Endothelial cell of umbilical vein (primary cell): ENCODE results near the gene NHS. TPM values are rescaled to one million over a fixed set of nuclear protein-coding genes. Genes with fewer than 3 reads are reported as not detected.

Experiments used
- BruUV-seq: library from RNA; stranded (reverse); fragments of 400-500 nt; replicated peaks from 2 replicates; lab custom pipeline; 2021; lab: Mats Ljungman, UMichigan
- CTCF ChIA-PET: fragments of 300-600, 350-600 bp; sonication (Branson Sonifier 250); formaldehyde crosslinking; loops from one replicate; lab custom pipeline; 2021; ENCODE audit warnings: antibody characterized with exemption, inconsistent platforms; lab: Charles Lee
- POLR2A ChIA-PET: fragments of 300-600, 350-600 bp; sonication (Branson Sonifier 250); formaldehyde crosslinking; loops from one replicate; lab custom pipeline; 2021; ENCODE audit warnings: antibody characterized with exemption, inconsistent platforms; lab: Charles Lee
- DNase-seq: peaks from one replicate; pipeline ENCODE4 v3.0.0-alpha.2; 2011; ENCODE audit warnings: low read depth, low spot score
- FAIRE-seq: peaks from 2 replicates; lab custom pipeline; 2011; peaks lifted over from hg19 to GRCh38; lab: Jason Lieb, UNC
- H2AFZ ChIP-seq: 2 replicates; pipeline ENCODE4 v1.6.0; 2012; ENCODE audit warnings: low read depth, low read length, control low read depth, inconsistent platforms
- H3K27ac ChIP-seq: 2 replicates; pipeline ENCODE4 v1.5.1; 2011; ENCODE audit warnings: low read depth, mild to moderate bottlenecking, control low read depth, low read length, moderate library complexity; ENCODE audit not compliant: insufficient read depth
- H3K27me3 ChIP-seq, 2 experiments: 2 replicates each; pipeline versions ENCODE4 v1.6.0 to v1.6.1; 2011; ENCODE audit warnings: low read length in 2 of 2, mixed read lengths in 1 of 2; ENCODE audit not compliant: control insufficient read depth in 2 of 2, insufficient read depth in 2 of 2
- H3K36me3 ChIP-seq, 2 experiments: 2 replicates in 1 of 2; 3 replicates in 1 of 2; pipeline ENCODE4 v1.5.1; 2011; ENCODE audit warnings: low read length in 2 of 2, mild to moderate bottlenecking in 1 of 2, moderate library complexity in 1 of 2; ENCODE audit not compliant: control insufficient read depth in 2 of 2, insufficient read depth in 2 of 2; ENCODE audit errors: extremely low read depth in 1 of 2
- H3K4me1 ChIP-seq: 3 replicates; pipeline ENCODE4 v1.5.1; 2011; ENCODE audit warnings: mild to moderate bottlenecking, low read length; ENCODE audit not compliant: control insufficient read depth, insufficient read depth; ENCODE audit errors: extremely low read depth
- H3K4me2 ChIP-seq: 2 replicates; pipeline ENCODE4 v1.6.1; 2011; ENCODE audit warnings: low read length, control low read depth, mixed read lengths; ENCODE audit not compliant: insufficient read depth
- H3K4me3 ChIP-seq, 3 experiments: fragments of 200-600 bp in 1 of 3; sonication (generic), shearing (Covaris generic) in 1 of 3; replicated peaks in 1 of 3; 2 replicates each; pipeline ENCODE4 v1.5.1; 2011 to 2016; ENCODE audit warnings: control low read depth in 3 of 3, low read length in 3 of 3, mild to moderate bottlenecking in 2 of 3, inconsistent platforms in 1 of 3, low read depth in 1 of 3, moderate library complexity in 1 of 3; ENCODE audit not compliant: insufficient read depth in 1 of 3
- H3K79me2 ChIP-seq: 2 replicates; pipeline ENCODE4 v1.6.0; 2012; ENCODE audit warnings: low read length, inconsistent platforms; ENCODE audit not compliant: control insufficient read depth, insufficient read depth
- H3K9ac ChIP-seq: replicated peaks from 2 replicates; pipeline ENCODE3; 2011; ENCODE audit warnings: low read length, control low read depth; ENCODE audit not compliant: insufficient read depth; ENCODE audit errors: extremely low read depth
- H3K9me1 ChIP-seq: replicated peaks from 3 replicates; pipeline ENCODE4 v1.6.0; 2011; ENCODE audit warnings: mild to moderate bottlenecking, low read length; ENCODE audit not compliant: control insufficient read depth, insufficient read depth; ENCODE audit errors: extremely low read depth
- H3K9me3 ChIP-seq: replicated peaks from 2 replicates; pipeline ENCODE4 v1.5.1; 2012; ENCODE audit warnings: low read length, inconsistent platforms; ENCODE audit not compliant: control insufficient read depth, insufficient read depth
- H4K20me1 ChIP-seq: replicated peaks from 2 replicates; pipeline ENCODE3; 2011; ENCODE audit warnings: mild to moderate bottlenecking, low read length; ENCODE audit not compliant: control insufficient read depth, insufficient read depth; ENCODE audit errors: extremely low read depth
- CTCF ChIP-seq, 2 donors: IDR thresholded peaks; 1 replicate in 1 of 2; 2 replicates in 1 of 2; pipeline ENCODE4 v1.5.1; 2011; ENCODE audit warnings: low read length in 2 of 2, mild to moderate bottlenecking in 2 of 2, moderate library complexity in 2 of 2, control low read depth in 1 of 2, inconsistent platforms in 1 of 2, low read depth in 1 of 2; ENCODE audit not compliant: insufficient read depth in 1 of 2; ENCODE audit errors: extremely low read depth in 1 of 2
- EZH2 ChIP-seq: IDR thresholded peaks from 2 replicates; pipeline ENCODE4 v1.6.1; 2012; ENCODE audit warnings: borderline replicate concordance, low read depth, mild to moderate bottlenecking, moderate library complexity, low read length, inconsistent platforms; ENCODE audit not compliant: severe bottlenecking
- FOS ChIP-seq: IDR thresholded peaks from 2 replicates; pipeline ENCODE4 v1.6.1; 2011; ENCODE audit warnings: mild to moderate bottlenecking, low read length, moderate library complexity, borderline replicate concordance; ENCODE audit not compliant: insufficient read depth
- GATA2 ChIP-seq: IDR thresholded peaks from 2 replicates; pipeline ENCODE4 v1.7.0; 2011; ENCODE audit warnings: low read depth, mild to moderate bottlenecking, moderate library complexity, mixed read lengths, low read length; ENCODE audit not compliant: insufficient read length, insufficient read depth
- JUN ChIP-seq: IDR thresholded peaks from 2 replicates; pipeline ENCODE4 v1.6.1; 2011; ENCODE audit warnings: borderline replicate concordance, low read depth; ENCODE audit not compliant: insufficient read length, insufficient read depth
- MAX ChIP-seq: IDR thresholded peaks from 2 replicates; pipeline ENCODE4 v1.6.1; 2011; ENCODE audit not compliant: insufficient read depth, insufficient read length
- MYC ChIP-seq: IDR thresholded peaks from one replicate; pipeline ENCODE4 v1.6.1; 2011; ENCODE audit warnings: mild to moderate bottlenecking, low read depth, low read length
- POLR2A ChIP-seq: IDR thresholded peaks from 2 replicates; pipeline ENCODE4 v1.6.1; 2012; ENCODE audit warnings: low read depth, mild to moderate bottlenecking, control low read depth, low read length
- POLR2AphosphoS5 ChIP-seq: IDR thresholded peaks from 2 replicates; pipeline ENCODE4 v1.6.1; 2012; ENCODE audit warnings: low read depth, mild to moderate bottlenecking, control low read depth, low read length, moderate library complexity; ENCODE audit not compliant: insufficient read depth
- dilution Hi-C: fragments of 300-500 bp; cut with MboI; formaldehyde crosslinking; loops from one replicate; pipeline ENCODE4 v1.15.0; 2019; ENCODE audit warnings: low sequenced_read_pairs; ENCODE audit not compliant: extremely low pct_ligation_motif_present
- intact Hi-C: fragments of 100-400 bp; cut with micrococcal nuclease; formaldehyde crosslinking; loops from one replicate; pipeline ENCODE4 v1.10.0; 2022
- polyA plus RNA-seq, 4 experiments: library from polyadenylated mRNA; depleted of rRNA in 3 of 4; stranded (reverse) in 3 of 4; unstranded in 1 of 4; fragments of >200 nt; gene quantifications; 2 replicates each; pipeline versions ENCODE4 v1.2.1 to v1.2.3, GENCODE V29; 2011 to 2012; ENCODE audit warnings: missing spikeins in 1 of 4
- total RNA-seq: library from RNA; stranded (reverse); gene quantifications from 2 replicates; pipeline ENCODE4 v1.2.3, GENCODE V29; 2021

NHS gene
- total and polyA plus RNA-seq, 2 donors (not counting 3 experiments of a cell fraction or from before 2014, with no cell fraction given): 0.07 to 0.46 TPM

- H3K9me3 ChIP-seq: no peaks in the 10 kb centered on the region
- no peak overlapping the region for H3K4me3 ChIP-seq
- no peak overlapping the region for H2AFZ ChIP-seq
- dilution Hi-C loops (no loop called here), intact Hi-C loops (no loop called here)
- no peak overlapping the region for H3K4me2 ChIP-seq
- no peak overlapping the region for H3K27ac ChIP-seq
- no peaks in the 10 kb centered on the region for H3K4me1 ChIP-seq
- no peaks in the 10 kb centered on the region for H4K20me1 ChIP-seq
- FAIRE-seq: no peak
- CTCF ChIA-PET: no interaction called here
- DNase-seq: no peak
- H3K36me3 ChIP-seq: no peaks in the 10 kb centered on the region
- no TSS peak for BruUV-seq
- H3K27me3 ChIP-seq: no peaks in the 10 kb centered on the region
- TF ChIP-seq MAX (no peak), FOS (no peak), EZH2 (no peak), GATA2 (no peak), MYC (no peak), CTCF (IDR thresholded peaks at IDR 0.05; ENCODE audit: extremely low read depth in 1 of 2, insufficient read depth in 1 of 2, low read depth in 1 of 2, low read length in 2 of 2) (no peak), POLR2A (no peak), POLR2AphosphoS5 (no peak), JUN (no peak)
- no peaks in the 10 kb centered on the region for H3K9me1 ChIP-seq
- POLR2A ChIA-PET: no interaction called here
- H3K9ac ChIP-seq: no peak overlapping the region
- no peaks in the 10 kb centered on the region for H3K79me2 ChIP-seq
Measured at GRCh38 chrX:17608888-17609287, 233.9 kb downstream of the NHS start.
